ENCODE measurements around the gene SNTG2.
"Not testable (repeated sequence)": the region's sequence is repeated elsewhere in the genome, so short reads cannot be mapped to it uniquely, and the experiment has no call there.

Gene SNTG2

DNA sequence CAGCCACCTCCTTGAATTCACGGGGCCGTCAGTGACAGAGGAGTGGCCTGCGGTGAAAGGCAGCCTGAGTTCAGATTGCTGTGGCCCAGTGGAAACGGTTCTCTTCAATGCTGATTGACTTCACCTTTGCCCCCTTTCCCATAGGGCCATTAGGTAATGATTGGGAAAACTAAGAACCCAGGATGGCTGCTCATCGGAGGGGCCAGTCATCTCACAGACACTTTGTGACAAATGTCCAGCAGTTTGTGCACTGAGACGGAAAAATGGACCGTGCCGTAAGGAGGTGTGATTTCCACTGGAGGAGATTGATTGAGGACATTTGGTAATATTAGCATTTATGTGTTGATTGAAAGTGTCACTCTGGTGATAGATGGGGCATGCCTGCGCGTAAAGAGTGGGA, 402.9 kb downstream of the SNTG2 start:
- in situ Hi-C loops (cut with MboI; ENCODE audit: low sequenced_read_pairs), result no loop called here

DNA sequence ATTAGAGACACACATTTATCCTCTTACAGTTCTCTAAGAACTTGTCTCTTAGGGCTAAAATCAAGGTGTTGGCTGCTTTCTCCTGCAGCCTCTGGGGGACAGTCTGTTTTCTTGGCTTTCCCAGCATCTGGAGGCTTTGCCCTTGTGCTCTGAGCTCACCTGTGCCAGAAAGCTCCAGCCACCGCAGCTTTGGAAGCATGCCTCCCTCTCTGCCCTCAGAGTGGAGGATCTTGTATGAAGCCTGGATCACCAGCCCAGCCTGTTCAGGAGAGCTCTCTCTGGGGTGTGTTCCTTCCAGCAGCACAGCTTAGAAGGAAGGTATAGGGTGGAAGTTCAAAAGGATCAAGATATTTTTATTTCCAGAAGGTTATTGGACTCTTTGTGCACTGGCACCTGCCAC, 409.5 kb downstream of the SNTG2 start:
- in situ Hi-C loops (cut with MboI; ENCODE audit: low sequenced_read_pairs), result no loop called here

DNA sequence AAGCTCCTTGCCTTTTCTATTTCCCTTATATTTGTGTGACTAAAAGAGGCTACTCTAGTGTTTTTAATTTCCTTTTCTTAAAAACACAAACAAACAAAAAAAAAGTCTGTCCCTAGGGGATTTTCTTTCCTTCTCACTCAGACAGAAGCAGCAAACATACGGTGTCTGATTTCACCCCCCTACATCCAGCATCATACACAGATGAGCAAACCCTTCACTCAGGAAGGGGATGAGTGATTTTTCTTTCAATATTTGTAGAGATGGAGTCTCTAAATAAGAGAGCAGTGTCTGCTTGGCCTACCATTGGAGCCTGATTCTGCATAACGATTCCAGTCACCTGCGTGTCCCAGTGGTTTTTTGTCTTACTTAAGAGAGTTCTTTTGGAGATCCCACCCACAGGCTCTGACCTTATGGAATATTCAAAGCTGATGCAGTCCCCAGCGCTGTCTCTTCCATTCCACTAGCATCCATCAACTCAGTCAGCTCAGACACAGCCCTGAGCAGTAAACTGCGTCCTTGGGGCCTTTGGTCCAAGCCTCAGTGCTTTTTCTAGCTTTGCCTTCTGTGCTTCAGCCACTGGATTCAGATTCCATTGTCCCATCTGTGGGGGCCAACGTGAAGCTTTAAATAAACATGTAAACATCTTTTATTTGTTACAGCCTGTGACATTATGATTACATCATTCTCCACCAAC, 410.1 kb downstream of the SNTG2 start:
- in situ Hi-C loops (cut with MboI; ENCODE audit: low sequenced_read_pairs), result no loop called here

DNA sequence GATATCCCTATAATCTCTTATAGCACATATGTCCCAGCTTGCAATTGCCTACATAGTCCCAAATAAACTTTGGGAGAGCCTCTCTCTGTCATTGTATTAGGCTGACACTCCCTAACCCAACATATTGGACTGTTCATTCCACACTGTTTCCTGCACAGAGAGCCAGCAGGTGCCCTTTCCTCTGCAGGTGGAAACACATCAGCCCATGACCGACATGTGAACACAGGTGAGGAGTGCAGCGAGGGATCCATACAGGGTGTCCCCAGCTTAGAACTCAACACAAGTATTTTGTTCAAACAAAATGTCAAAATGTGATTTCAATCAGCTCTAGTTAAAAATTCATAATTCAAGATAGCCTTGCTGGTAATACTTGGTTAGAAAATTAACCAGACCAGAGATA, 412.7 kb downstream of the SNTG2 start:
- in situ Hi-C loops (cut with MboI; ENCODE audit: low sequenced_read_pairs), result no loop called here

DNA sequence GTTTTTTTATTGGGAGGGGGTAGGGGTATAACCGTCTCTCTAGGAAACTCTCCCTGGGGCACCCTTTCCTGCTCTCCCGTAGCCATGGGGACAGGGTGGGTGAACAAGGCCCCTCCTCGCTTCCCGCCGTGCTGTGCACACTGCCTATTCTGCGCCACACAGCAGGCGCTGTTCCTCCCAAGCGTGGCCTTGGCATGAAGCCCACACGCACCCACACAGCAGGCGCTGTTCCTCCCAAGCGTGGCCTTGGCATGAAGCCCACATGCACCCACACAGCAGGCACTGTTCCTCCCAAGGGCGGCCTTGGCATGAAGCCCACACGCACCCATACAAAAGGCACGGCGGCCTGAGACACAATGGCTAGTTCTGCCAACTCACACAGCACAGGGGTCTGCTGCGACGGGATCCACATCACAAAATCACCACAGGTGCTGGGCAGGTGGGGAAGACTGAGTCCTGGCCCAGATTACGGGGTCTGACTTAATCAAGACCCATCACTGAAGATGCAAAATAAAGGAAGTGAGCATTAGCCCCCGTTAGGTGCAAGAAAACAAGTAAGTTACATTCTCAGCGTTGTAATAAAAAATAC, 416.0 kb downstream of the SNTG2 start:
- in situ Hi-C loops (cut with MboI; ENCODE audit: low sequenced_read_pairs), result no loop called here

DNA sequence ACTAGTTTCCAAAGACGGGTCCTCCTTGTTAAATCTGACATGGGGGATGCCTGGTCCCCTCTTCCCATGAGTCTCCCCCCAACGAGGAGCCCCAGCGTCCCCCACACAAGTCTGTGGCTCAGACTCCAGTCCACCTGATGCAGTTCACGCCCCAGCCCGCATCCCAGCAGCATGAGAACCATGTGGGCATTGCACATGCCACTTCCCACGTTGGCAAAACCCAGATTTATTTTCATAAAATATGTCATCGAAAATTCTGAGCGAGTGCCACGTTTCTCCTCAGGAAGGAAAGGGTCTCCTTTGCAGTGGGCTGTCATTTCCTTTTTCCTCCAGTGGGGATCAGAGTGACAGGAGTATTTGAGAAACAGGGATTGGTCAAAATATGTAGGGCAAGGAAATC, 417.0 kb downstream of the SNTG2 start:
- in situ Hi-C loops (cut with MboI; ENCODE audit: low sequenced_read_pairs), result no loop called here

DNA sequence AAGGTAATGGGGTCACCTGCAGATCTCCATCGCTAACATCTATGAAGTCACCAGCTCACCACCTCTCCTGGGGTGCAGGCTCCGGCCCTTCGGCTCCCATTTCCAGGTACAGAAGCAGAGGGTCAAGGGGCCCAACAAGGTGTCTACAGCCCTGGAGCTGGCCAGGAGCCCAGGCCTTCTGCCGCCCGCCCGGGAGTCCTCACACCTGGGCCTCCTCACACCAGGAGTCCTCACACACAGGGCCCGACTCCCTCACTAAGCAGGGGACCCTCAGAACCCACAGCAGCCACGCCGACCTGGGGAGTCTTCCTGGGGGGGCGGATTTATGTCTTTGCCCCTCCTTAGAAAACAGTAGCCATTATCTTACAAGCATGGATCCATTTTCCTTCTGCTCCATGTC, 419.3 kb downstream of the SNTG2 start:
- in situ Hi-C loops (cut with MboI; ENCODE audit: low sequenced_read_pairs), result no loop called here

DNA sequence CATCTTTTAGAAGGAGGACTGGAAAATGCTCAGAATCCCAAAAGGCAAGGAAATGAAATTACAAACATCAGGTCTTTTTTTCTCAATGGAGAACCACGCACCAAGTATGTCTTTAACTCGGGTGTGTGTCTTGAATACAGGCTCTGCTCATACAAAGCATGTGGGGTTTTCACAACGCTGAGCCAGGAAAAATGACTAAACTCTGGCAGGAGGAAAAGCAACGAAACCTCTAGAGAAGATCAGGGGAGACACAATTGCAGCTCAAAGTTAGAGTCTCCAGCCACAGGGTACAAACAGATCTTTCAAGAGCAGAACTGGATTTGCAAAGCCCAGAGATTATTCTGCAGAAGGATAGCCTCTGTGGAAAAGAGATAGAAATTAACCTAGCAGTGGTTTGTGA, 419.8 kb downstream of the SNTG2 start:
- in situ Hi-C loops (cut with MboI; ENCODE audit: low sequenced_read_pairs), result no loop called here

DNA sequence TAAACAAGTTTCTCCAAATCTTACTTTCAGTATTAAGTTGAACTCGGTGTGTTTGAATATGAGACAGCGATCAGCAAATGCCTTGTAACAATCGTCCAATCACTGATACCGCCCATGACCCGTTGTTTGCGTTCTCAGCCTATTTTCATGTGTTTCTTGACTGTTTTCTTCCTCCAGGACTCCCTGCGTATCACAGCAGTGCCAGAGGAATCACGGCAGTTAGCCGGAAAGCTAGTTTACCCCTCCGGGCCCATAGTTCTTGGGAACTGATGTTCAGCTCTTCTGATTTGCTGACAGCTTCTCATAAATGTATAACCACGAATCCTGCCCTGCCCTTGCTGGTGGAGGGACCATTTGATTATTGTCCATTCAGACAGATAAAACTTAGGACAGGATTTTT, 420.4 kb downstream of the SNTG2 start:
- in situ Hi-C loops (cut with MboI; ENCODE audit: low sequenced_read_pairs), result no loop called here

DNA sequence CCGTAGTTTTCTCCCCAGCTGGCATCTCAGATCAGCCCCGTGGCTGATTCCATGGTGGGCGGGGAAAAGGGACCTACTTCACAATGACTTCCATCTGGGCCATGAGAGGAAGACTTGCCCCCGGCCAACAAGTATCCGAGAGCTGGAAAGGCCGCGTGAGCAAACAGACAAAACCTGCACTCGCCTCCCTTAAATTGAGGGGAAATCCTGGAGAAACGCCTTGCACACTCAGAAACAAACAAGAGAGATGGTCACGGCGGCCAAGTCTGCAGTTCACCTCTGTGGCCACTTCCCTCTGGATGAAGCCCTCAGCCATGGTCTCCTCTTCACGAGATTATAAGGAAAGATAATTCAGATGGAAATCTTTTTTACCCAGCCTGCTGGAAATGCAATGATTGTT, 423.2 kb downstream of the SNTG2 start:
- in situ Hi-C loops (cut with MboI; ENCODE audit: low sequenced_read_pairs), result no loop called here

DNA sequence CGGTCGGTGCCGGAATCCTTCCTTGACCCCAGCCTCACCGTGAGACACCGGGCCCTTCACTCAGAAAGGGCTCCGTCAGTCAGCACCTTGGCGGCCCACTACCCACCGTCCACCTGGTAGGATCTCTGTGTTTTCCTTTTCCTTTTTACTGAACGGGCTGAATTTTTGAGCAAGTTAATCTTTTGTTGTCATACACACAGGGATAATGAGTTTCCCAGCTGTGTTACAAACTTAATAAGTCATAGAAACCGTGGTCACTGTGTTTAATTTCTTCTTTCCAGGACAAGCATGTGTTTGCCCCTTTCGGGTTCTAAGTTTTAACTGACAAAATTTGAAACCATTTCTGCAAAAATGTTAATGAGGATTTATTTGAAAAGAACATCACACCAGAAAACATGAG, 423.6 kb downstream of the SNTG2 start:
- in situ Hi-C loops (cut with MboI; ENCODE audit: low sequenced_read_pairs), result no loop called here

DNA sequence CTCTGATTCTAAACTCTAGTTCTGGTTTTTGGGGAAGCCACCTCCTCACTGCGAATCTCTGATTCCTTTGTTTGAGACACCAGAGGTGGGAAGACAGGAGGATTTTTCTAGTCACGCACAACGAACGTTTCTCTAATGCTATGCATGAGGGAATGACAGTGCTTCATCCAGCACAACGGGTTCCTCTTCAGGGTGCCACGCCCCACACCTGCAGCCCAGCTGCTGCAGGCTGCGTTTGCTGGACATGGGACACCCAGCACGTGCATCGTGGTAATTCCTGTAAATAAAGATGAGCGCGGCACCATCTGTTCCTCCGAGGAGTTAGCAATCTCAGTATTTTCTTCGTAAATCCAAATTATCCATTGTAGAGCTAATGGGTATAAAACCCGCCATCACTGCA, 425.1 kb downstream of the SNTG2 start:
- in situ Hi-C loops (cut with MboI; ENCODE audit: low sequenced_read_pairs), result no loop called here

DNA sequence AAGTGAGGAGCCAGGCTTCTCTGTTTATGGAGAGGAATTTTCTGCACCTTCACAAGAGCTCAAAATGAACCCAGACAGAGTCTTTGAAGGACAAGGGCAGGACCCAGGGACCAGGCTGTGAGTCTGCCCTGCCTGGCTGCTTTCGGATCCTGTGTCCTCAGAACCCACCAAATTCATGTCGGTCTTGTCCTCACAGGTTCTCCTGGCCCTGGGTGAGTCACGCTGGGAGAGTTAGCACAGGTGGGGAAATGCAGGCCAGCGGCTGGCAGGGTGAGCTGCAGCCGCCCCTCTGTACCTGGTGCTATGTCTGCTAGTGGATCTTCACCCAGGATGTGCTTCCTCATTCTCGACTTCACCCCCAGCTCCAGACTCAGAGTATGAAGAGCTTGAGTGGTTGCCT, 426.8 kb downstream of the SNTG2 start:
- in situ Hi-C loops (cut with MboI; ENCODE audit: low sequenced_read_pairs), result no loop called here

DNA sequence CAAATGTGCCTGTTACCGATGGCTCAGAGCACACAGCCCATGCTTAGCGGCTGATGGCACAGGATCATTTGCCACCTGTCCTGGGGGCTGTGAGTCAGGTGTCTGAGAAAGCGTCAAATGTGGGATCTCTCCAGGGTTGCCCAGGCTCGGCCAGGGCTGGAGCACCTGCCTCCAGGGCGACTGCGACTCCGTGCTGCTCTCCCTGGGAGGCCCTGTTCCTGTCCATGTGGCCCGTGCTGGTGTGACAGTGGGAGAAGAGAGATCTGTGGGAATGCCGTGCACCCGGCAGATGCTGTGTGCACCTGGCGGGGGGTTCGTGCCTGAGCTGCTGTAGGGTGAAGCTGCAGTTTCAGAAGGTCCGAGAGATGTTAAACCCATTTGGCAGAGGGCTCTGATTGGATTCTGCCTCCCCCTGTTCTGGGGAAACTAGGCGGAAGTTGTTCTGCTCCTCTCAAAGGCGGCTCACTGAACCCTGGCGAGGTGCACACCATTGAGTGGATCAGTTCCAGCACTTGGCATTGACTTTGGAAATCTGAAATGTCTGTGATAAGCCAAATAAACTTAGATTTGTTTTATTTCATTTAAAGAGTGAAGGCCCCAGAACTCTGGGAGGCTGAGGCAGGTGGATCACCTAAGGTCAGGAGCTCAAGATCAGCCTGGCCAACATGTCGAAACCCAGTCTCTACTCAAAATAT, 428.0 kb downstream of the SNTG2 start:
- in situ Hi-C loops (cut with MboI; ENCODE audit: low sequenced_read_pairs), result no loop called here

DNA sequence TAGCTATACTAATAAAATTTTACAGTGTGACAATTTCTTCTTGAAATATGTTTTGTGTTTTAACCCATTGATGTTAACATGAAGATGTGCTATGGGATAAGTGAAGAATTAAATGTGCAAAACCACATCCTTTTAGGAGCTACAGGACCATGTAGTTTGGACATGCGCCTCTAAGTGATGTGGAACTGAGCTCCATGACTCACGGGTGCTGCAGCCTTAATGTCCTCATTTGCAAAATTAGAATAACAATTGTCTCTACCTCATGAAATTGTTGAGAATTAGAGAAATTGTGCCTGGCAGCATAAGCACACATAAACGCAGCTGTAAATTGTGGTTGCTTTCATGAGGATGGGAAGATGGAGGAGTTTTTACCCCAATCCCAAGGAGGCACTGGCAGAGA, 431.0 kb downstream of the SNTG2 start:
- in situ Hi-C loops (cut with MboI; ENCODE audit: low sequenced_read_pairs), result no loop called here

DNA sequence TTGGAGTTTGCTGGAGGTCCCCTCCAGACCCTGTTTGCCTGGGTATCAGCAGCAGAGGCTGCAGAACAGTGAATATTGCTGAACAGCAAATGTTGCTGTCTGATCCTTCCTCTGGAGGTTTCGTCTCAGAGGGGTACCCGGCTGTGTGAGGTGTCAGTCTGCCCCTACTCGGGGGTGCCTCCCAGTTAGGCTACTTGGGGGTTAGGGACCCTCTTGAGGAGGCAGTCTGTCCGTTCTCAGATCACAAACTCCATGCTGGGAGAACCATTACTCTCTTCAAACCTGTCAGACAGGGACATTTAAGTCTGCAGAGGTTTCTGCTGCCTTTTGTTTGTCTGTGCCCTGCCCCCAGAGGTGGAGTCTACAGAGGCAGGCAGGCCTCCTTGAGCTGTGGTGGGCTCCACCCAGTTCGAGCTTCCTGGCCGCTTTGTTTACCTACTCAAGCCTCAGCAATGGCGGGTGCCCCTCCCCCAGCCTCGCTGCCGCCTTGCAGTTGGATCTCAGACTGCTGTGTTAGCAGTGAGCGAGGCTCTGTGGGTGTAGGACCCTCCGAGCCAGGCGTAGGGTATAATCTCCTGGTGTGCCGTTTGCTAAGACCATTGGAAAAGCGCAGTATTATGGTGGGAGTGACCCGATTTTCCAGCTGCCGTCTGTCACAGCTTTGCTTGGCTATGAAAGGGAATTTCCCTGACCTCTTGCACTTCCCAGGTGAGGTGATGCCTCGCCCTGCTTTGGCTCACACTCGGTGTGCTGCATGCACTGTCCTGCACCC, 437.5 kb downstream of the SNTG2 start:
- in situ Hi-C loops (cut with MboI; ENCODE audit: low sequenced_read_pairs), result not testable (repeated sequence)

DNA sequence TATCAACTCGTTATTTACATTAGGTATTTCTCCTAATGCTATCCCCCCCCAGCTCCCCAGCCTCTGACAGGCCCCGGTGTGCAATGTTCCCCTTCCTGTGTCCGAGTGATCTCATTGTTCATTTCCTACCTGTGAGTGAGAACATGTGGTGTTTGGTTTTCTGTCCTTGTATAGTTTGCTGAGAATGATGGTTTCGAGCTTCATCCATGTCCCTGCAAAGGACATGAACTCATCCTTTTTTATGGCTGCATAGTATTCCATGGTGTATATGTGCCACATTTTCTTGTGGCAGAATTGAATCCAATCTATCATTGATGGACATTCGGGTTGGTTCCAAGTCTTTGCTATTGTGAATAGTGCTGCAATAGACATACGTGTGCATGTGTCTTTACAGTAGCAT, 439.5 kb downstream of the SNTG2 start:
- in situ Hi-C loops (cut with MboI; ENCODE audit: low sequenced_read_pairs), result not testable (repeated sequence)

DNA sequence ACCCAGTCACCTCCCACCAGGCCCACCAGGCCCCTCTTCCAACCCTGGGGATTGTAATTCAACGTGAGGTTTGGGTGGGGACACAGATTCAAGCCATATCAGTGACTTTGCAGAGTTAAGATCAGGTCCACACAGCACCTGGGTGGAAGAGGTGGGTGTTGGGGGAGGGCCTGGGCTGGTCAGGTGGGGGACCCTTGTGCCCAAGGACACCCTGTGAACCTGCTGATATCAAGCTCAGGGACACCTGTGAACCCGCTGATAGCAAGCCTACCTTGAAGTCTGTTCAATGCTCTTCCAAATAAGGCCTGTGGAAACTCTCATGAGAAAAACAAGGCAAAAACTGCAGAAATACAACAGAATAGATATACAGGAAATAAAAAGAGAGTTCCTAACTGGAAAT, 442.7 kb downstream of the SNTG2 start:
- in situ Hi-C loops (cut with MboI; ENCODE audit: low sequenced_read_pairs), result no loop called here

DNA sequence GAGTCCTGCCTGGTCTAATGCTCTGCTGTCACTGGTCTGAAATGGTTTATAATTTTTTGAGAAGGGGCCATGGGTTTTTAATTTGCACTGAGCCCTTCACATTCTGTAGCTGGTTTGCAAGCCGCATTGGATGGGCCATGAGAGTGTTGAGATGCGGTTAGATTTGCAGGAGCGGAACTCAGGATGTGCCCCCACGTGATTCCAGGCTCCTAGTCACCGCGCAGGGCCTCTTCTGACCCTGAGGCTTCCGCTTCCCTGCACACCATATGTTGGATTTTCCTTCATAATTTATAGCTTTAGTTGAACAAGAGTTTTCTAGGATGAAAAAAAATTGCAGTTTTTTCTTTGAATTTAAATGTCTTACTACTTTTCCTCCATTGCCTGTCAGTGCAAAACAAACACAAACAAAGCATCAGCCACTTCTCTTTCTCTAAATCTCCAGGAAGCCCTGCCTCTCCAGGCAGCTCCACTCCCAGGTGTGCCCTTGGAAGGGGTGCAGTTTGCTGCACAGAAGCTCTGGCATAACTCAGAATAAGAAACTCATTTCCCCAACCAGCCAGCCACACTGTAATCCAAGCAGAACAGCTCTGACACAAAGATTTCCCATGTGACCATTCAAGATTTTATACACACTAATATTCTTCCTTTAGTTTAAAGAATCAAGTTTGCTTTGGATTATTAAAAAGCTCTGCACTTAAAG, 444.2 kb downstream of the SNTG2 start:
- in situ Hi-C loops (cut with MboI; ENCODE audit: low sequenced_read_pairs), result no loop called here

DNA sequence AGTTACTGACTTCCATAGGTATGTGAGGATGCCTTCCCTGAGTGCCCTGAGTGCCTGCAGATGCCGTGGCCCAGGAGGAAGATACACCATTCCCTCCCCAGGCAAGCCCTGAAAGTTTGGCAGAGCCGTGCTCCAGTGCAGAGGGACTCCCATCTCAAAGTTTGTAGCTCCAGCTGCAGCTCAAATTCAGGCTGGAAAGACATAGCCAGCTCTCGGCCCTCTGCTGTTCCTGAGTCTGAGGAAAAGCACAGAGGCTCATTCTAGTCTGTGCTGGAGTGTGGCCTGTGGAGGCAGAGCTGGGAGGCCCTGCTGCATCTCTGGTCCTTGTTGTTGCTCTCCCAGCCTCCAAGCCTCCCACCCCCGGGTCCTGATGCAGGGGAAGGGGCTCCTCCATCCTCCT, 446.7 kb downstream of the SNTG2 start:
- in situ Hi-C loops (cut with MboI; ENCODE audit: low sequenced_read_pairs), result no loop called here

DNA sequence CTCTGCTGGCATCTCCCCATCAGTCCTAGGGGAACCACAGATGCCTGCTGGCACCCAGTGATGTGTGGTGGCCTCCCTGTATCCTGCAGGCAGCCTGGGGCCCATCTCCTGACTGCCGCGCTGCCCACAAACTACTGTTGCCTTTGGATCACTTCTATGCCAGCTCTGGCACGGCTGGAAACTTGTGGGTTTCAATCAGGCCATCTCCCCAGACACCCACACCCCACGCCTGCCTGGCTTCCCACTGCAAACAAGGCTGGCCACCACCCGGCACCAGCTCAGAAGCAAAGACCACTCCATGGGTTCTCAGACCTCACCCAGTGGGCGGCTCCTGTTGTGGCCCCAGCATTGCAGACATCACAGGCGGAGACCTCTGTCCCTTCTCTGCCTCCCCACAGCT, 447.5 kb downstream of the SNTG2 start:
- in situ Hi-C loops (cut with MboI; ENCODE audit: low sequenced_read_pairs), result no loop called here
